ENCODE results near the gene LMF1. TPM values are rescaled to one million over a fixed set of nuclear protein-coding genes. Genes with fewer than 3 reads are reported as not detected.
"Not testable (repeated sequence)": the region's sequence is repeated elsewhere in the genome, so short reads cannot be mapped to it uniquely, and the experiment has no call there.

LMF1 gene
- total and polyA plus RNA-seq, 8 donors, result 7.6 to 121 (median 15.8) TPM

DNA sequence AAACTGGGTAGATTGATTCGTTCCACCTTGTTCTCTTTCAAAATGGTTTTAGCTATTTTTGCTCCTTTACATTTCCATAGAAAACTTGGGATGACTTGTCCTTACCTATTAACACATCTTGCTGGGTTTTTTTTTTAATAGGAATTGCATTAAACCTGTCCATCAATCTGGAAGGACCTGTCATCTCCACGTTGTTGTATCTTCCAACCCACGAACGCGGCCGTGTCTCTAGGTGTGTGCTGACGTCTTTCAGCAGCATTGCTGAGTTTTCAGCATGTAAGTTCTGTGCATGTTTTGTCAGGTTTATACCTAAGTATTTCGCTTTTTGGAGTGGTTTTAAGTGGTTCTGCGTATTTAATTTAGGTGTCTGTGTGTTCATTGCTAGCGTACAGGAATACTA lies 109.9 kb downstream of the LMF1 start:
- H3K4me3 ChIP-seq, result no peak overlapping the region
- no peaks in the 10 kb centered on the region for H3K27me3 ChIP-seq
- H3K4me1 ChIP-seq, result no peaks in the 10 kb centered on the region
- intact Hi-C loops (cut with DNase I; ENCODE audit: low total_unique reads), result no loop called here
- no peak for DNase-seq
- peaks cover 0 to 4% (median 0%) of the 10 kb centered on the region in 4 donors for H3K9me3 ChIP-seq
- WGBS, 5 donors, result 94 to 95% (median 94%) methylated on average over 10 of the region's 10 CpGs
- no peaks in the 10 kb centered on the region for H3K36me3 ChIP-seq
- no peak for TF ChIP-seq POLR2AphosphoS5 (IDR thresholded peaks at IDR 0.05)
- no peak for TF ChIP-seq POLR2A (IDR thresholded peaks at IDR 0.05)
- TF ChIP-seq CTCF (IDR thresholded peaks at IDR 0.05), result no peak
- no peak for TF ChIP-seq EP300 (IDR thresholded peaks at IDR 0.05)
- H3K27ac ChIP-seq, result no peak overlapping the region

- H3K4me3 ChIP-seq; DNase-seq; H3K27ac ChIP-seq; H3K4me1 ChIP-seq; H3K36me3 ChIP-seq; H3K9me3 ChIP-seq; intact Hi-C loops (cut with DNase I; ENCODE audit: low total_unique reads); H3K27me3 ChIP-seq: not testable (repeated sequence)
- 93 to 98% (median 96%) methylated on average over 28 to 35 of the region's 35 CpGs for WGBS, 5 donors
These were observed 111.8 kb downstream of the LMF1 start for GRCh38 chr16:858971-859370.

- H3K4me3 ChIP-seq; H3K27ac ChIP-seq; H3K36me3 ChIP-seq; DNase-seq; H3K27me3 ChIP-seq; intact Hi-C loops (cut with DNase I; ENCODE audit: low total_unique reads); H3K9me3 ChIP-seq; H3K4me1 ChIP-seq: not testable (repeated sequence)
- 84 to 95% (median 91%) methylated on average over 30 to 36 of the region's 36 CpGs for WGBS, 5 donors
These were observed 112.3 kb downstream of the LMF1 start for GRCh38 chr16:858441-858840.

- no peak overlapping the region for H3K4me3 ChIP-seq
- DNase-seq, result no peak
- TF ChIP-seq CTCF (IDR thresholded peaks at IDR 0.05) (no peak), POLR2AphosphoS5 (IDR thresholded peaks at IDR 0.05) (no peak), POLR2A (IDR thresholded peaks at IDR 0.05) (no peak), EP300 (IDR thresholded peaks at IDR 0.05) (no peak)
- H3K4me1 ChIP-seq, result no peaks in the 10 kb centered on the region
- intact Hi-C loops (cut with DNase I; ENCODE audit: low total_unique reads), result no loop called here
- 95 to 99% (median 98%) methylated on average over 23 to 24 of the region's 24 CpGs for WGBS, 5 donors
- H3K9me3 ChIP-seq, result peaks cover 0 to 4% (median 0%) of the 10 kb centered on the region in 4 donors
- peaks cover 0 to 9% (median 0%) of the 10 kb centered on the region in 4 donors for H3K36me3 ChIP-seq
- H3K27me3 ChIP-seq, result no peaks in the 10 kb centered on the region
- no peak overlapping the region for H3K27ac ChIP-seq
These were observed 114.0 kb downstream of the LMF1 start for GRCh38 chr16:856811-857210.

DNA sequence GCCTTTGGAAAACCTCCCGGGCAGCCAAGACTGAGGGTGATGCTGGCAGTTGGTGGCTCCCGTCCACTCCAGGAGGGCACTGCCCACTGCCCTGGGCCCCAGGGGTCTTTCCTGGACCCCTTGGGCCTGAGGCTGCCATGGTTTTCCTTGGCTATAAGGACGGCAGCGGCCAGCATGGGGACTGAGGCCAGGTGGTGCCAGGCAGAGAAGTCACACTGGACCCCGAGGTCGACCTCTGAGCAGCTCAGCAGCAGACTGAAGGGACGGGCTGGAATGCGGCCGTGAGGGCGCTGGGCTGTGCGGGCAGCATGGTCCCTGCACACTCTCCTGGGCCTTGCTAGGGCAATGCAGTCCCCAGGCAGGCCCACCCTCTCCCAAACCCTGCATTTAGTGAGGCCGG lies 114.7 kb downstream of the LMF1 start:
- WGBS, 5 donors, result 69 to 99% (median 97%) methylated on average over 2 to 12 of the region's 12 CpGs
- no peak for DNase-seq

More for the DNA sequence above, 114.7 kb downstream of the LMF1 start:
- H3K9me3 ChIP-seq, result peaks cover 0 to 6% (median 0%) of the 10 kb centered on the region in 4 donors
- H3K36me3 ChIP-seq, result peaks cover 0 to 9% (median 0%) of the 10 kb centered on the region in 4 donors
- no peak overlapping the region for H3K4me3 ChIP-seq
- intact Hi-C loops (cut with DNase I; ENCODE audit: low total_unique reads), result no loop called here
- no peak overlapping the region for H3K27ac ChIP-seq
- H3K4me1 ChIP-seq, result no peaks in the 10 kb centered on the region
- no peaks in the 10 kb centered on the region for H3K27me3 ChIP-seq
- TF ChIP-seq EP300 (IDR thresholded peaks at IDR 0.05) (no peak), POLR2A (IDR thresholded peaks at IDR 0.05) (no peak), CTCF (IDR thresholded peaks at IDR 0.05) (no peak), POLR2AphosphoS5 (IDR thresholded peaks at IDR 0.05) (no peak)
